Endodermal cell (in vitro differentiated cells): ENCODE measurements around the gene DGKB. TPM values are rescaled to one million over a fixed set of nuclear protein-coding genes. Genes with fewer than 3 reads are reported as not detected.

Experiments used
- DNase-seq: peaks from one replicate; pipeline ENCODE4 v3.0.0-alpha.2; 2017
- H3K27ac ChIP-seq: 2 replicates; pipeline ENCODE4 v1.5.1; 2013; ENCODE audit warnings: mild to moderate bottlenecking, low read depth, low read length, moderate library complexity
- H3K27me3 ChIP-seq: 2 replicates; pipeline ENCODE4 v1.6.1; 2013; ENCODE audit warnings: mild to moderate bottlenecking, low read length, moderate library complexity; ENCODE audit not compliant: insufficient read depth, control insufficient read depth, poor library complexity, severe bottlenecking
- H3K36me3 ChIP-seq: 2 replicates; pipeline ENCODE4 v1.7.0; 2013; ENCODE audit warnings: mild to moderate bottlenecking, low read length, moderate library complexity; ENCODE audit not compliant: control insufficient read depth, insufficient read depth
- H3K4me1 ChIP-seq: one replicate; pipeline ENCODE4 v1.7.0; 2013; ENCODE audit warnings: low read length; ENCODE audit not compliant: control insufficient read depth, insufficient read depth
- H3K4me3 ChIP-seq: 2 replicates; pipeline ENCODE4 v1.5.1; 2013; ENCODE audit warnings: mild to moderate bottlenecking, low read length, moderate library complexity
- H3K9ac ChIP-seq: 2 replicates; pipeline ENCODE4 v1.6.1; 2013; ENCODE audit warnings: mild to moderate bottlenecking, low read length, moderate library complexity; ENCODE audit not compliant: poor library complexity, severe bottlenecking; ENCODE audit errors: extremely low read depth
- H3K9me3 ChIP-seq: 2 replicates; pipeline ENCODE4 v1.6.1; 2013; ENCODE audit warnings: mild to moderate bottlenecking, low read length, moderate library complexity; ENCODE audit not compliant: control insufficient read depth
- H3K27ac Mint-ChIP-seq: 2 replicates; pipeline ENCODE4 v1.8.0; 2020; ENCODE audit warnings: mixed read lengths
- H3K27me3 Mint-ChIP-seq: 2 replicates; pipeline ENCODE4 v1.8.0; 2021; ENCODE audit warnings: mild to moderate bottlenecking, mixed read lengths; ENCODE audit not compliant: insufficient read depth
- H3K36me3 Mint-ChIP-seq: 2 replicates; pipeline ENCODE4 v1.8.0; 2020; ENCODE audit warnings: low read depth, mixed read lengths
- H3K4me1 Mint-ChIP-seq: 2 replicates; pipeline ENCODE4 v1.8.0; 2020; ENCODE audit warnings: mixed read lengths
- H3K4me3 Mint-ChIP-seq: 2 replicates; pipeline ENCODE4 v1.8.0; 2020; ENCODE audit warnings: mild to moderate bottlenecking, moderate library complexity, mixed read lengths
- H3K9me3 Mint-ChIP-seq: 2 replicates; pipeline ENCODE4 v1.8.0; 2020; ENCODE audit warnings: mild to moderate bottlenecking, mixed read lengths
- WGBS, 2 experiments: methylation state at CpG; one replicate each; pipeline versions ENCODE4 v1.1.5 to v1.1.7; 2013; ENCODE audit warnings: missing lambda C conversion rate in 2 of 2, mixed read lengths in 1 of 2; ENCODE audit not compliant: insufficient coverage in 1 of 2, insufficient read length in 1 of 2; 5-methylcytosine and 5-hydroxymethylcytosine counted together
- total RNA-seq, 2 donors: library from RNA; stranded (reverse); fragmentation: NEBNext Ultra II Directional in 1 of 2; extraction: Animal tissue kit (Norgen Biotek cat#: 25700) in 1 of 2; gene quantifications; 2 replicates in 1 of 2; 3 replicates in 1 of 2; pipeline ENCODE4 v1.2.1, GENCODE V29; 2021
- TF ChIP-seq, protein P1 (sequence below): fragments of 200-600 bp; sonication (generic); conservative IDR thresholded peaks from 2 replicates; pipeline ENCODE4 v1.5.0; 2021; ENCODE audit warnings: antibody characterized with exemption, mild to moderate bottlenecking

The DGKB gene
- total RNA-seq, 2 donors from 2014 or later: 5.1 to 5.2 TPM

DNA sequence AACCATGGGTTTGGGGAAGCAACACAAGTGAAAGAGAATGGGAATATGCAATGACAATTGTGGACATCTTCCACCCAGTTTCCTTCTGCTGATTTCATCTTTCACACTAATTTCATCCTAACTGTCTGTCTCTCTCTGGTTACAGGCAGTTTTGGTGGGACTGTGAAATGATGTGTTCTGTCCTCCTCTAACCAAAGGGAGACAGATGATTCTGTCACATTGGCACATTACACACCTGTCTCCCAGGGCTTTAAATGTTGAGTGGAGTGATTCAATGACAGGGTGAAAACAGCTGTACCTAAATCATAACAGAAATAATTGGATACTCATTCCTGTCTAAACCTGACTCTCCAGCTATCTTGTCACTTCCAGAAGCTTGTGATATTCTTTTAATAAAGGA, 60.0 kb downstream of the DGKB start:
- Mint-ChIP-seq H3K27ac (no peak overlapping the region), H3K27me3 (no peaks in the 10 kb centered on the region), H3K36me3 (no peaks in the 10 kb centered on the region), H3K4me3 (no peak overlapping the region), H3K4me1 (peaks cover 12% of the 10 kb centered on the region), H3K9me3 (peaks cover 3% of the 10 kb centered on the region)
- Histone ChIP-seq H3K27me3 (no peaks in the 10 kb centered on the region), H3K9me3 (no peaks in the 10 kb centered on the region), H3K36me3 (no peaks in the 10 kb centered on the region), H3K27ac (no peak overlapping the region), H3K9ac (no peak overlapping the region), H3K4me1 (peaks cover 5% of the 10 kb centered on the region), H3K4me3 (no peak overlapping the region)
- DNase-seq: no peak
- TF ChIP-seq, protein P1, sequence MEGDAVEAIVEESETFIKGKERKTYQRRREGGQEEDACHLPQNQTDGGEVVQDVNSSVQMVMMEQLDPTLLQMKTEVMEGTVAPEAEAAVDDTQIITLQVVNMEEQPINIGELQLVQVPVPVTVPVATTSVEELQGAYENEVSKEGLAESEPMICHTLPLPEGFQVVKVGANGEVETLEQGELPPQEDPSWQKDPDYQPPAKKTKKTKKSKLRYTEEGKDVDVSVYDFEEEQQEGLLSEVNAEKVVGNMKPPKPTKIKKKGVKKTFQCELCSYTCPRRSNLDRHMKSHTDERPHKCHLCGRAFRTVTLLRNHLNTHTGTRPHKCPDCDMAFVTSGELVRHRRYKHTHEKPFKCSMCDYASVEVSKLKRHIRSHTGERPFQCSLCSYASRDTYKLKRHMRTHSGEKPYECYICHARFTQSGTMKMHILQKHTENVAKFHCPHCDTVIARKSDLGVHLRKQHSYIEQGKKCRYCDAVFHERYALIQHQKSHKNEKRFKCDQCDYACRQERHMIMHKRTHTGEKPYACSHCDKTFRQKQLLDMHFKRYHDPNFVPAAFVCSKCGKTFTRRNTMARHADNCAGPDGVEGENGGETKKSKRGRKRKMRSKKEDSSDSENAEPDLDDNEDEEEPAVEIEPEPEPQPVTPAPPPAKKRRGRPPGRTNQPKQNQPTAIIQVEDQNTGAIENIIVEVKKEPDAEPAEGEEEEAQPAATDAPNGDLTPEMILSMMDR: no peak

DNA sequence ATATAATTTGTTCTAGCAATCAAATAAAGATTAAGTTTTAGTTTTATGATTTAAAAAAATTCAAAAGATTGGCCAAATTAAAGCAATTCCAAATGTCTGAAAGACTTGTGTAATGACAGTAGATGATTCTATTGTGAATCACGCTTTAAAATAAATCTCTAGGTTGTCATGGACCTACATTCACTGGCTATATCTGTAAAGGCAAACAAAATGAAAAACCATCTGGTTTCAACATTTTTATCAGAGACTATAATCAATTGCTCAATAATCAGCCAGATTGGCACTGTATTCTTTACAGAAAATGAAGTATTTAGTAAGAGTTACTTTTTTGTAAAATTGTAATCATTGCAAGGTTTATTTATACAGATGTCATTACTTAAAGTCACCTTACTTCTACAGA, 60.7 kb downstream of the DGKB start:
- no peak overlapping the region for H3K27ac Mint-ChIP-seq
- no peak overlapping the region for H3K4me3 Mint-ChIP-seq
- 95% methylated on average over 1 of the region's 1 CpG; no CpG with 5 or more reads in 1 of the 2 experiments for WGBS, 2 experiments
- peaks cover 3% of the 10 kb centered on the region for H3K9me3 Mint-ChIP-seq
- no peaks in the 10 kb centered on the region for H3K27me3 Mint-ChIP-seq
- TF ChIP-seq, protein P1: no peak
- H3K36me3 ChIP-seq: no peaks in the 10 kb centered on the region
- H3K4me1 ChIP-seq: peaks cover 5% of the 10 kb centered on the region
- H3K4me3 ChIP-seq: no peak overlapping the region
- H3K9me3 ChIP-seq: no peaks in the 10 kb centered on the region
- peaks cover 12% of the 10 kb centered on the region for H3K4me1 Mint-ChIP-seq
- DNase-seq: no peak
- no peaks in the 10 kb centered on the region for H3K27me3 ChIP-seq
- H3K36me3 Mint-ChIP-seq: no peaks in the 10 kb centered on the region
- no peak overlapping the region for H3K9ac ChIP-seq
- H3K27ac ChIP-seq: no peak overlapping the region

- 100% methylated on average over 1 to 2 of the region's 2 CpGs for WGBS, 2 experiments
- Histone ChIP-seq H3K4me1 (peaks cover 4% of the 10 kb centered on the region), H3K27ac (no peak overlapping the region), H3K9me3 (no peaks in the 10 kb centered on the region), H3K27me3 (no peaks in the 10 kb centered on the region), H3K4me3 (no peak overlapping the region), H3K36me3 (no peaks in the 10 kb centered on the region), H3K9ac (no peak overlapping the region)
- Mint-ChIP-seq H3K4me1 (peaks cover 13% of the 10 kb centered on the region), H3K9me3 (no peaks in the 10 kb centered on the region), H3K27ac (no peak overlapping the region), H3K4me3 (no peak overlapping the region), H3K27me3 (no peaks in the 10 kb centered on the region), H3K36me3 (no peaks in the 10 kb centered on the region)
- TF ChIP-seq, protein P1: no peak
- DNase-seq: no peak
These were observed 61.5 kb downstream of the DGKB start for GRCh38 chr7:14841086-14841485.
